ENCODE measurements around the gene CPNE4. TPM values are rescaled to one million over a fixed set of nuclear protein-coding genes. Genes with fewer than 3 reads are reported as not detected.

The CPNE4 gene
- total RNA-seq, 1 donor from 2014 or later, result not detected

DNA sequence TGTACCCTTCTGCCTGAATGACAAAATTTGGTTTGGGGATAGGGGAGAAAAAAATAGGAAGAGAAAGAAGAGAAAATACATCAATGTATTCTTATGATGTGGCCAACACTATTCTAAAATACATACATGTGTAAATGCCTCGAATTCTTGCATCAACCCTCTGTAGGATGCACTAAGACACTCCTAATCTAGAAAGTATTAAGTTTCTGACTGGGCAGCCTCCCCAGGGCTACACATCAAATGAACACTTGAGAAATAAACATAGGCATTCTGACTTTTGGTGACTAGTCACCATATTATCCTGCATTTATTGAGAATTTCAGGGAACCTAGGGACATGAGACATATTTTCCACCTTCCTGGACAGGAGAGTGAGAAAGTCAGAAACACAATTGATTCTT lies 109.2 kb downstream of the CPNE4 start:
- H3K9ac ChIP-seq (ENCODE audit: low read depth in 1 of 3, low read length in 3 of 3), result no peak overlapping the region
- no peak overlapping the region for H3K4me3 ChIP-seq (ENCODE audit: low read length in 3 of 3)
- H3K27ac ChIP-seq (ENCODE audit: low read depth, low read length), result no peak overlapping the region
- no peaks in the 10 kb centered on the region for H3K9me3 ChIP-seq (ENCODE audit: control insufficient read depth in 3 of 3, low read length in 3 of 3)
- H3K27me3 ChIP-seq (ENCODE audit: control insufficient read depth in 3 of 3, insufficient read depth in 3 of 3, low read length in 3 of 3), result no peaks in the 10 kb centered on the region
- no peaks in the 10 kb centered on the region for H3K4me1 ChIP-seq (ENCODE audit: control insufficient read depth in 3 of 3, insufficient read depth in 3 of 3, low read length in 3 of 3)
- H3K36me3 ChIP-seq (ENCODE audit: control insufficient read depth in 3 of 3, insufficient read depth in 3 of 3, low read length in 3 of 3), result no peaks in the 10 kb centered on the region

DNA sequence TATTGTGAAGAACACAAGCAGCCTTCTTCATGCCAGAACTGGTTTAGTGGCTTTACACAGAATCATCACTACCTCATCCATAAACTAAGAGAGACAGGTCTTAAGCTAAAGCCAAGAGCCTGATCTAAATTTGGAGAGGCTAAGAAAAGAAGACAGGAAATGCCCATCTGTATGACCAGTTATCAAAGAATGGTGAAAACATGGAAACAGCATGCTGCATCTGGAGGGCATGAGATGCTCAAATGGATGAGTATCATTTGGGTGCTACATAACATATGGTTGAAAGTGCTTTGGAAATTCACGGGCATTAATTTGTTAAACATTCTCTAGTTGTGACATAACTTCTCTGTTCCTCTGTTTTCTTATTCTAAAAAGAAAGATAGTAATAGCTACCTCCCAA lies 112.5 kb downstream of the CPNE4 start:
- H3K4me1 ChIP-seq (ENCODE audit: control insufficient read depth in 3 of 3, insufficient read depth in 3 of 3, low read length in 3 of 3), result no peaks in the 10 kb centered on the region
- H3K27ac ChIP-seq (ENCODE audit: low read depth, low read length), result no peak overlapping the region
- no peaks in the 10 kb centered on the region for H3K36me3 ChIP-seq (ENCODE audit: control insufficient read depth in 3 of 3, insufficient read depth in 3 of 3, low read length in 3 of 3)
- no peaks in the 10 kb centered on the region for H3K9me3 ChIP-seq (ENCODE audit: control insufficient read depth in 3 of 3, low read length in 3 of 3)
- no peaks in the 10 kb centered on the region for H3K27me3 ChIP-seq (ENCODE audit: control insufficient read depth in 3 of 3, insufficient read depth in 3 of 3, low read length in 3 of 3)
- no peak overlapping the region for H3K4me3 ChIP-seq (ENCODE audit: low read length in 3 of 3)
- H3K9ac ChIP-seq (ENCODE audit: low read depth in 1 of 3, low read length in 3 of 3), result no peak overlapping the region

DNA sequence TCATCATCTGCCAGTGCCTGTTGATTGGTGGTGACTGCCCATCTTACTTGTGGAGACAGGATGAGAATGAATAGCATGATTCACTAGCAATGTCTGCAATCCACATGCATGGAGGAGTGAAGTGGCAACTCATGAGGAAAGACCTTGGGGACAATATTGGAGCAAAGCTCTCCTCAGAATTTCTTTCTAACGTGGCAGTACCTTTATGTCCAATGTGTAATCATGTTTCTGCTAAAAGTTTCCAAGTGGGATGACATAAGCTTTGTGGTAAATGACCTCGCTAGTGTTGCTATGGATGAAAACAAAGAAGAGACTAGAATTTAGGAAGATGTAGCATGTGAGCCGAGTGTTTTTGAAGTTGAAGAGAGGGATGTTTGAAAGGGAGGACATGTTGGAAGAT lies 117.8 kb downstream of the CPNE4 start:
- H3K4me1 ChIP-seq (ENCODE audit: control insufficient read depth in 3 of 3, insufficient read depth in 3 of 3, low read length in 3 of 3), result no peaks in the 10 kb centered on the region
- H3K4me3 ChIP-seq (ENCODE audit: low read length in 3 of 3), result no peak overlapping the region
- no peak overlapping the region for H3K9ac ChIP-seq (ENCODE audit: low read depth in 1 of 3, low read length in 3 of 3)
- H3K36me3 ChIP-seq (ENCODE audit: control insufficient read depth in 3 of 3, insufficient read depth in 3 of 3, low read length in 3 of 3), result no peaks in the 10 kb centered on the region
- no peaks in the 10 kb centered on the region for H3K27me3 ChIP-seq (ENCODE audit: control insufficient read depth in 3 of 3, insufficient read depth in 3 of 3, low read length in 3 of 3)
- H3K9me3 ChIP-seq (ENCODE audit: control insufficient read depth in 3 of 3, low read length in 3 of 3), result no peaks in the 10 kb centered on the region
- no peak overlapping the region for H3K27ac ChIP-seq (ENCODE audit: low read depth, low read length)

DNA sequence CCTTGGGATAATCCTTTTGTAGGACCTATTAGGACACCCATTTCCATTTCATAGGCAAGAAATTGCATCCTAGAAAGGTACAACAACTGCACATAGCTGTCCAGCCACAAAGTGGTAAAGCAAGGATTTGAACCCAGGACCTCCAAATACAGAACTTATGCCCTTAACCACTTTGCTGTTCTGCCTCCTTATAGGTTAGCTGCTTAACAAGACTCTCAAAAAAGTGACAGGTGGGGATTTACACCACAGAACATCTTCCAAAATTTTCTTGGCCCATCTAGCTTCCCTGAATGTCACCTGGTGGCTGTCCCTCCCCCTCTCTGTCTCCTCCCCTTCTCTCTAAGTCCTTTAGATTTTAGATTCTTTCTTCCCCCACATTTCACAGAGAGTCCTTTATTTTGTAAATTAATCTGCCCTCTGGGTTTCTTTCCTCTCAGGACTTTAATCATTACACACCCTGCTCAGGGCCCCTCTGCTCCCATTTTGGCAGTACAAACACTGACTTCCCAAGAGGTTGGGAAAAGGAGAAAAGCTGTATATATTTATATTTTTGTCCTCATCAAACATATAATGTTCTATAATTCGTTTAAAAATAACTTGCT lies 120.6 kb downstream of the CPNE4 start:
- no peaks in the 10 kb centered on the region for H3K4me1 ChIP-seq (ENCODE audit: control insufficient read depth in 3 of 3, insufficient read depth in 3 of 3, low read length in 3 of 3)
- H3K27me3 ChIP-seq (ENCODE audit: control insufficient read depth in 3 of 3, insufficient read depth in 3 of 3, low read length in 3 of 3), result peaks cover 0 to 3% (median 0%) of the 10 kb centered on the region in 3 donors
- H3K9ac ChIP-seq (ENCODE audit: low read depth in 1 of 3, low read length in 3 of 3), result no peak overlapping the region
- no peaks in the 10 kb centered on the region for H3K36me3 ChIP-seq (ENCODE audit: control insufficient read depth in 3 of 3, insufficient read depth in 3 of 3, low read length in 3 of 3)
- no peaks in the 10 kb centered on the region for H3K9me3 ChIP-seq (ENCODE audit: control insufficient read depth in 3 of 3, low read length in 3 of 3)
- H3K27ac ChIP-seq (ENCODE audit: low read depth, low read length), result no peak overlapping the region
- H3K4me3 ChIP-seq (ENCODE audit: low read length in 3 of 3), result no peak overlapping the region

DNA sequence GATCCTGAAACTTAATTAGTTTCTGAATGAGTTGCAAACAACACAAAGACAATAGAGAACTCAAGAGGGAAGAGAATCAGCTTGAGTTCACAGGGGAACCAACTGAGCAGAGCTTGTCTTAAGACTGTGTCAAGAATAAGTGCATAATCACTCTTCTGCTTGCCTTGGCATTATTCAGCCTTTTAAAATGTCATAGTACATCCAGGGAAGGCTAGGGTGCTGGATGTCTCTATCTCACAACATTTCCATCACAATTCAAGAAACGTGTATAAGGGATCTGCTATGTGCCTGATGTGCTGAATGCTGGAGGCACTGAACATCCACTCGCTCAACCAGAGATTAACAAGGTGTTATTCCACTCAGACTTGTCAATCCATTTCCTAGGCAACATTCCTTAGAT lies 122.6 kb downstream of the CPNE4 start:
- H3K27me3 ChIP-seq (ENCODE audit: control insufficient read depth in 3 of 3, insufficient read depth in 3 of 3, low read length in 3 of 3), result peaks cover 0 to 3% (median 0%) of the 10 kb centered on the region in 3 donors
- H3K9me3 ChIP-seq (ENCODE audit: control insufficient read depth in 3 of 3, low read length in 3 of 3), result no peaks in the 10 kb centered on the region
- H3K27ac ChIP-seq (ENCODE audit: low read depth, low read length), result no peak overlapping the region
- H3K9ac ChIP-seq (ENCODE audit: low read depth in 1 of 3, low read length in 3 of 3), result no peak overlapping the region
- no peaks in the 10 kb centered on the region for H3K36me3 ChIP-seq (ENCODE audit: control insufficient read depth in 3 of 3, insufficient read depth in 3 of 3, low read length in 3 of 3)
- no peaks in the 10 kb centered on the region for H3K4me1 ChIP-seq (ENCODE audit: control insufficient read depth in 3 of 3, insufficient read depth in 3 of 3, low read length in 3 of 3)
- H3K4me3 ChIP-seq (ENCODE audit: low read length in 3 of 3), result no peak overlapping the region

DNA sequence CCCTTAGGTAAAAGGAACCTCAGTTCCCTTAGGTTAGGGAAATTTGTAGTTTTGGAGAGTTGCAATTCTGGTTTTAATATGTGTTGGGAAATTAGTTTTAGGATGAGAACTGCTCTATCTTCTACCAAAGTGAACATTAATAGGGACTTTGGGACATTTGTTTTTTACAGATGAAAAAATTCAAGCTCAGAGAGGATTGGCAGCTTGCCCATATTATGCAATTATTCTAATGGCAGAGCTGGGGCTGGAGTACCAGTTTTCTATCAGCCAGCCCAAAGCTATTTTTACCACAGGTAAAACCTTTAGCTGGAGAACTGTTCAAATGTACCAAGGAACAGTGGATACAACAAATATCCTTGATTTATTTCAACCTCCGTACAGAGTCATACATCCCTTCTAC lies 127.0 kb downstream of the CPNE4 start:
- Histone ChIP-seq H3K36me3 (ENCODE audit: control insufficient read depth in 3 of 3, insufficient read depth in 3 of 3, low read length in 3 of 3) (no peaks in the 10 kb centered on the region), H3K9ac (ENCODE audit: low read depth in 1 of 3, low read length in 3 of 3) (no peak overlapping the region), H3K4me1 (ENCODE audit: control insufficient read depth in 3 of 3, insufficient read depth in 3 of 3, low read length in 3 of 3) (no peaks in the 10 kb centered on the region), H3K27me3 (ENCODE audit: control insufficient read depth in 3 of 3, insufficient read depth in 3 of 3, low read length in 3 of 3) (peaks cover 0 to 3% (median 0%) of the 10 kb centered on the region in 3 donors), H3K4me3 (ENCODE audit: low read length in 3 of 3) (no peak overlapping the region), H3K9me3 (ENCODE audit: control insufficient read depth in 3 of 3, low read length in 3 of 3) (no peaks in the 10 kb centered on the region), H3K27ac (ENCODE audit: low read depth, low read length) (no peak overlapping the region)

DNA sequence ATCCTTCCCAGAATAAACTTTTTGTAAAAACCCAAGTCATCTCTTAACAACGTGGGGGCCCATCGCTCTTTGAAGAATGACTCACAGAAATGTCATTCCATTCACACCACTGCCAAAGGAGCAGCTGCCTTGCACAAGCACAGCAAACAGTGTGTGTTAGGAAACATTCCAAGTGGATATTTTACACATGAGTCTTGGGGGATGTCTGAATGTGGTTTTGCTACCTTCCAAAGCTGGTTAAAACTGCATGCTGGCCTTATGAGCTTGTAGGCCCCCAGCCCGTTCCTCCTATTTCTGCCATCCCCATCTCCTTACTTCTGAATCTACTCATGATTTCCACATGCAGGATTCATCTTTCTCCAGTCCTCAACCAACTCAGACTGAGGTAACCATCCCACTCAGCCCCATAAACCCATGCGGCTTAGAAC lies 130.8 kb downstream of the CPNE4 start:
- Histone ChIP-seq H3K9me3 (ENCODE audit: control insufficient read depth in 3 of 3, low read length in 3 of 3) (no peaks in the 10 kb centered on the region), H3K9ac (ENCODE audit: low read depth in 1 of 3, low read length in 3 of 3) (no peak overlapping the region), H3K27ac (ENCODE audit: low read depth, low read length) (no peak overlapping the region), H3K4me3 (ENCODE audit: low read length in 3 of 3) (no peak overlapping the region), H3K27me3 (ENCODE audit: control insufficient read depth in 3 of 3, insufficient read depth in 3 of 3, low read length in 3 of 3) (no peaks in the 10 kb centered on the region), H3K36me3 (ENCODE audit: control insufficient read depth in 3 of 3, insufficient read depth in 3 of 3, low read length in 3 of 3) (no peaks in the 10 kb centered on the region), H3K4me1 (ENCODE audit: control insufficient read depth in 3 of 3, insufficient read depth in 3 of 3, low read length in 3 of 3) (no peaks in the 10 kb centered on the region)

DNA sequence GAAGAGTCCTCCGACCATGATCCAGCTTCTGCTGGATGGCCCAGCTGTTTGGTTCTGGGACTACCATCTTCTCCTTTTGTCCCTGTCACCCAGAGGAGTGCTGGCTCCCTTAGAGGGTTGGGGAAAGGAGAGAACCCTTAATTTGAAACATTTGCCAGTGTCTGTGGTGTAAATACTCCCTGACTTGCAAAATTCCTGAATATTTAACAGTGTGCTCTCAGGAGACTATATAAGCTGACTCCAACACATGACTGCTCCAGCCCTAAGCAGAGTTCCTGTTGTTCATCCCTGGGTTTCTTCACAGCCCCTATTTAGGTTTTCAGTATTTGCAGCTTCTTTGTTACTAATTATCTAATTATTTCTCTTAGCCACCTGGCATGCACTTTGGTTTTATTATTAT lies 133.1 kb downstream of the CPNE4 start:
- Histone ChIP-seq H3K9ac (ENCODE audit: low read depth in 1 of 3, low read length in 3 of 3) (no peak overlapping the region), H3K4me1 (ENCODE audit: control insufficient read depth in 3 of 3, insufficient read depth in 3 of 3, low read length in 3 of 3) (no peaks in the 10 kb centered on the region), H3K9me3 (ENCODE audit: control insufficient read depth in 3 of 3, low read length in 3 of 3) (no peaks in the 10 kb centered on the region)

DNA sequence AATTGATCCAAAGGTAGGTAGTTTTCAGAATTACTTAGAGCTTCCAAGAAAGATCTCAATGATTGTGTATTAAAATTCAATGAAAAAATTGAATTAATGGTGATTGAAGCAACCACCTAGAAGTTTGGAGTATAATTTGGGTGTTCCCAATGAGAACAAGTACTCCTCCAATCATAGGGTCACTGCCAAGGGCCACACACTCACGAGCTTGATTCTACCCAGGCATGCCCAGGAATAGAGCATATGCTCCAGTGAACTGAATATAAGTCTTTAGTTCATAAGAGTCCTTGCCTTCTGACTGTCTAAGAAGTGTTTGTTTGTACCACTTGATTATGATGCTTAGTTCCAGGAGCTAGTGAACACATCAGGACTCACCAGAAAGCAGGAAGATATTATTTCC lies 133.9 kb downstream of the CPNE4 start:
- no peaks in the 10 kb centered on the region for H3K36me3 ChIP-seq (ENCODE audit: control insufficient read depth in 3 of 3, insufficient read depth in 3 of 3, low read length in 3 of 3)
- H3K4me3 ChIP-seq (ENCODE audit: low read length in 3 of 3), result no peak overlapping the region
- no peaks in the 10 kb centered on the region for H3K4me1 ChIP-seq (ENCODE audit: control insufficient read depth in 3 of 3, insufficient read depth in 3 of 3, low read length in 3 of 3)
- no peak overlapping the region for H3K9ac ChIP-seq (ENCODE audit: low read depth in 1 of 3, low read length in 3 of 3)
- H3K27ac ChIP-seq (ENCODE audit: low read depth, low read length), result no peak overlapping the region
- no peaks in the 10 kb centered on the region for H3K27me3 ChIP-seq (ENCODE audit: control insufficient read depth in 3 of 3, insufficient read depth in 3 of 3, low read length in 3 of 3)
- no peaks in the 10 kb centered on the region for H3K9me3 ChIP-seq (ENCODE audit: control insufficient read depth in 3 of 3, low read length in 3 of 3)

More for the DNA sequence above, 133.1 kb downstream of the CPNE4 start:
- no peak overlapping the region for H3K4me3 ChIP-seq (ENCODE audit: low read length in 3 of 3)
- H3K27me3 ChIP-seq (ENCODE audit: control insufficient read depth in 3 of 3, insufficient read depth in 3 of 3, low read length in 3 of 3), result no peaks in the 10 kb centered on the region
- no peak overlapping the region for H3K27ac ChIP-seq (ENCODE audit: low read depth, low read length)
- no peaks in the 10 kb centered on the region for H3K36me3 ChIP-seq (ENCODE audit: control insufficient read depth in 3 of 3, insufficient read depth in 3 of 3, low read length in 3 of 3)

DNA sequence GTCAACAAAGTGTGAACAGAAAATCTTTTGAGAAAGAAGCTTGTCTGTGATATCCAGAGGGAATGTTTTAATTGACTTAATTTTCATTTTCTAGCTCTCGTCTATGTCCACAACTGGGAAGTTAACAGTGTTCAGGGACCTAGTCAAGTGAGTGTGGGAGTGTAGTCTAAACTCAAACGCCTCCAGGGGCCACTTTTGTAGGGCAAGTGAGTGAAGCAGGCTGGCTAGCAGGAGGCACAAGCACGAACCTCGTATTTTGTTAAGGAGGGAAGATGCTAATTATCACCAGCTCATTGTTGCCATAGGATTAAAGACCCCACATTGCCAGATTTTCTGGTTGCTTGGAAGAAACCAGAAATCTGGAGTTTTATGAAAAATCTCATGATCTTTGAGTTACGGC lies 135.8 kb downstream of the CPNE4 start:
- no peaks in the 10 kb centered on the region for H3K36me3 ChIP-seq (ENCODE audit: control insufficient read depth in 3 of 3, insufficient read depth in 3 of 3, low read length in 3 of 3)
- no peak overlapping the region for H3K9ac ChIP-seq (ENCODE audit: low read depth in 1 of 3, low read length in 3 of 3)
- H3K27ac ChIP-seq (ENCODE audit: low read depth, low read length), result no peak overlapping the region
- H3K4me3 ChIP-seq (ENCODE audit: low read length in 3 of 3), result no peak overlapping the region
- H3K4me1 ChIP-seq (ENCODE audit: control insufficient read depth in 3 of 3, insufficient read depth in 3 of 3, low read length in 3 of 3), result no peaks in the 10 kb centered on the region
- no peaks in the 10 kb centered on the region for H3K27me3 ChIP-seq (ENCODE audit: control insufficient read depth in 3 of 3, insufficient read depth in 3 of 3, low read length in 3 of 3)
- H3K9me3 ChIP-seq (ENCODE audit: control insufficient read depth in 3 of 3, low read length in 3 of 3), result no peaks in the 10 kb centered on the region

All from skeletal muscle tissue (tissue), 4 donors.